ENCODE measurements around the gene RAB18.

DNA sequence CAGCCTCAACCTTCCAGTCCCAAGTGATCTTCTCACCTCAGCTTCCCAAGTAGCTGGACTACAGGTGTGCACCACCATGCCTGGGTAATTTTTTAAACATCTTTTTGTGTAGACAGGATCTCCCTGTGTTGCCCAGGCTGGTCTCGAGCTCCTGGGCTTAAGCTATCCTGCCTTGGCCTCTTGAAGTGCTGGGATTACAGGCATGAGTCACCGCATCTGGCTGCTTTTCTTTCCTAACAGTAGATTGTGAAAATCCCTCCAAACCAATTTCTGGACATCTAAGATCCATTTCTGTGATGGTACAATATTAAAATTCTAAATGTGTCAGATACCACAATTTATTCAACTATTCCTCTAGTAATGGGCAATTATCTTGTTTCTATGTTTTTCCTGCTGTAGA is 38.7 kb downstream of the RAB18 start:
- TF ChIP-seq POLR2A (IDR thresholded peaks at IDR 0.05; ENCODE audit: low read depth, low read length) (no peak), POLR2AphosphoS5 (IDR thresholded peaks at IDR 0.05; ENCODE audit: low read depth, low read length) (no peak), TAF1 (IDR thresholded peaks at IDR 0.05; ENCODE audit: borderline replicate concordance, low read depth, low read length) (no peak)
